ENCODE results near the gene CFAP157.

- TF ChIP-seq EZH2 (IDR thresholded peaks at IDR 0.05) (no peak), POLR2AphosphoS5 (IDR thresholded peaks at IDR 0.05; ENCODE audit: borderline replicate concordance, low read depth, low read length) (no peak), FOXP2 (optimal IDR thresholded peaks at IDR 0.05; ENCODE audit: control extremely low read depth, extremely low read length, insufficient read depth) (no peak)
These were observed 20.1 kb upstream of the CFAP157 start for GRCh38 chr9:127686461-127687393.
